NK-92 treated with Interleukin-12 subunit alpha and Interleukin-12 subunit beta, amount 100 ng/mL, for 24 hours (cell line): ENCODE results near the gene LGALS9C.
"Not testable (repeated sequence)": the region's sequence is repeated elsewhere in the genome, so short reads cannot be mapped to it uniquely, and the experiment has no call there.

Source experiments
- DNase-seq: peaks from one replicate; lab custom pipeline; 2025; lab: John Stamatoyannopoulos, UW

LGALS9C gene

DNA sequence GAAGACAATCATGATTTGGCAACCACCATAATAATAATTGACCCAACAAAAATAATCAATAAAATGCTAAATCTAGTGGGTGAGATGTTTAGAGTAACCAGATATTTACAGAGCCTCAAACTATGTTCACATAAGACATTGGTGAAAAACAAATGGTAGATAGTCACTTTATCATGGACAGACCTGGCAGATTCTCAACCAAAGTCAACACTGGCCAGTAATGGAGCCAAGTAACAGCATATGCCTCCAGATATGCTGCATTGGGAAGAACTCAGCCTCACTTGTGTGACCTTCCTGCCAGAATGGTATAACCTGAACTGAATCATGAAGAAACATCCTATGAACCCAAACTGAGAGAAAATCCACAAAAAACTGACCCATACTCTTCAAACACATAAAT is 53.8 kb downstream of the LGALS9C start:
- DNase-seq, result not testable (repeated sequence)

DNA sequence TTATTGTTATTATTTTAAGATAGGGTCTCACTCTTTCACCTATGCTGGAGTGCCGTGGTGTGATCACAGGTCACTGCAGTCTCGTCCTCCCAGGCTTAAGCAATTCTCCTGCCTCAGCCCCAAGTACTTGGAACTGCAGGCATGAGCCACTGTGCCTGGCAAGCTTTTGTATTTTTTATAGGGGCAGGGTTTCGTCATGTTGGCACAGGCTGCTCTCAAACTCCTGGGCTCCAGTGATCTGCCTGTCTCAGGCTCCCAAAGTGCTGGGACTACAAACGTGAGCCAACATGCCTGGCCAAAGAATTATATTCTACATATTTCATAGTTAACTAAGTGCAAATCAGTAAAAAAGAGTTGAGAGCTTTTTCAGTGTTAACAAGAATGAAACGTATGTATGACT is 65.6 kb downstream of the LGALS9C start:
- DNase-seq, result not testable (repeated sequence)

DNA sequence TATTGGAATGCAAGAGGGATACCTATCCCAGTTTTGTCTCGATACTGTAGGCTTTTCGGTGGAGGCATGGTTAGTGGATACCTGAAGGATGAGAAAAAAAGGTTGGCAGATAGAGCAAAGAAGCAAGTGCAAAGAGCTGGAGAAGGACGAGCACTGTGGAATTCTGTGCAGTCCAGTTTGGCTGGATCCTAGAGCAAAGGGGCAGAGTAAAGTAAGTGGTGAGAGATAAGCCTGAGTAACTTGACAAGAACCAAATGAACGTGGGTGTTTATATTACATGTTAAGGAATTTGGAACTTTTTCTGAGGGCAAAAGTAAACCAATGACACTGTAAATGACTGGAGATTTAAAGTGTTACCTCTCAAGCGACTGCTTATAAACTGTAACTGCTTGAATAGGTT is 66.3 kb downstream of the LGALS9C start:
- not testable (repeated sequence) for DNase-seq
